HFFc6 (cell line): ENCODE data around the gene RAD51B. TPM values are rescaled to one million over a fixed set of nuclear protein-coding genes. Genes with fewer than 3 reads are reported as not detected.
"Not testable (repeated sequence)": the region's sequence is repeated elsewhere in the genome, so short reads cannot be mapped to it uniquely, and the experiment has no call there.

ENCODE experiments used
- DNase-seq: peaks from one replicate; pipeline ENCODE4 v3.0.0-alpha.2; 2018
- H3K27ac Mint-ChIP-seq: 2 replicates; pipeline ENCODE4 v1.8.0; 2020; ENCODE audit warnings: mild to moderate bottlenecking, mixed read lengths
- H3K27me3 Mint-ChIP-seq: 2 replicates; pipeline ENCODE4 v1.8.0; 2021; ENCODE audit warnings: mild to moderate bottlenecking, moderate library complexity, mixed read lengths; ENCODE audit not compliant: insufficient read depth
- H3K36me3 Mint-ChIP-seq: 2 replicates; pipeline ENCODE4 v1.8.0; 2021; ENCODE audit warnings: low read depth, mixed read lengths
- H3K4me1 Mint-ChIP-seq: 2 replicates; pipeline ENCODE4 v1.8.0; 2020; ENCODE audit warnings: low read depth, mixed read lengths
- H3K4me3 Mint-ChIP-seq: 2 replicates; pipeline ENCODE4 v1.8.0; 2020; ENCODE audit warnings: mild to moderate bottlenecking, moderate library complexity, mixed read lengths
- H3K9me3 Mint-ChIP-seq: 2 replicates; pipeline ENCODE4 v1.8.0; 2020; ENCODE audit warnings: mild to moderate bottlenecking, mixed read lengths
- CTCF ChIP-seq: fragments of 200-600 bp; sonication (generic); IDR thresholded peaks from 2 replicates; pipeline ENCODE4 v1.5.0; 2021; ENCODE audit warnings: antibody characterized with exemption, mild to moderate bottlenecking
- total RNA-seq, 6 experiments: library from RNA; stranded (reverse); fragmentation: NEBNext Ultra II Directional; extraction: Animal tissue kit (Norgen Biotek cat#: 25700); gene quantifications; 2 replicates in 1 of 6; 3 replicates in 5 of 6; pipeline ENCODE4 v1.2.3, GENCODE V29; 2021

The RAD51B gene
- total RNA-seq, 6 experiments from 2014 or later: 7.1 to 12.4 (median 9.6) TPM

- Mint-ChIP-seq H3K27me3 (no peaks in the 10 kb centered on the region), H3K4me1 (peaks cover 22% of the 10 kb centered on the region), H3K9me3 (no peaks in the 10 kb centered on the region), H3K36me3 (0 out of 2 replicates have a peak, but pooled peaks cover 8% of the 10 kb centered on the region), H3K27ac (no peak overlapping the region), H3K4me3 (no peak overlapping the region)
- DNase-seq: no peak
- no peak for TF ChIP-seq CTCF
Measured at GRCh38 chr14:68216079-68216478, 396.5 kb downstream of the RAD51B start.

- no peak for TF ChIP-seq CTCF
- no peak overlapping the region for H3K27ac Mint-ChIP-seq
- peaks cover 14% of the 10 kb centered on the region for H3K4me1 Mint-ChIP-seq
- H3K36me3 Mint-ChIP-seq: 0 out of 2 replicates have a peak, but pooled peaks cover 8% of the 10 kb centered on the region
- no peak overlapping the region for H3K4me3 Mint-ChIP-seq
- no peak for DNase-seq
- H3K9me3 Mint-ChIP-seq: no peaks in the 10 kb centered on the region
- H3K27me3 Mint-ChIP-seq: no peaks in the 10 kb centered on the region
Measured at GRCh38 chr14:68216957-68217356, 397.4 kb downstream of the RAD51B start.

GRCh38 chr14:68217791-68218340 lies 398.3 kb downstream of the RAD51B start:
- Mint-ChIP-seq H3K4me3 (no peak overlapping the region), H3K27ac (no peak overlapping the region), H3K9me3 (no peaks in the 10 kb centered on the region), H3K36me3 (0 out of 2 replicates have a peak, but pooled peaks cover 4% of the 10 kb centered on the region), H3K27me3 (no peaks in the 10 kb centered on the region), H3K4me1 (peaks cover 5% of the 10 kb centered on the region)
- TF ChIP-seq CTCF: no peak
- DNase-seq: no peak

GRCh38 chr14:68219407-68219806 lies 399.8 kb downstream of the RAD51B start:
- no peak for DNase-seq
- H3K27me3 Mint-ChIP-seq: no peaks in the 10 kb centered on the region
- no peak overlapping the region for H3K27ac Mint-ChIP-seq
- H3K4me3 Mint-ChIP-seq: no peak overlapping the region
- no peak for TF ChIP-seq CTCF
- H3K36me3 Mint-ChIP-seq: no peaks in the 10 kb centered on the region
- H3K9me3 Mint-ChIP-seq: no peaks in the 10 kb centered on the region
- H3K4me1 Mint-ChIP-seq: no peaks in the 10 kb centered on the region; the same call in 1 of the 2 replicates

- DNase-seq, H3K9me3 Mint-ChIP-seq, H3K4me1 Mint-ChIP-seq, H3K4me3 Mint-ChIP-seq, H3K27ac Mint-ChIP-seq, H3K36me3 Mint-ChIP-seq, H3K27me3 Mint-ChIP-seq: not testable (repeated sequence)
Measured at GRCh38 chr14:68221046-68221445, 401.5 kb downstream of the RAD51B start.

- H3K27me3 Mint-ChIP-seq: peaks cover 2% of the 10 kb centered on the region; the same call in 1 of the 2 replicates
- no peak for DNase-seq
- H3K4me1 Mint-ChIP-seq: no peaks in the 10 kb centered on the region; the same call in 1 of the 2 replicates
- no peak for TF ChIP-seq CTCF
- peaks cover 4% of the 10 kb centered on the region; the same call in 1 of the 2 replicates for H3K36me3 Mint-ChIP-seq
- H3K4me3 Mint-ChIP-seq: no peak overlapping the region
- no peak overlapping the region for H3K27ac Mint-ChIP-seq
- H3K9me3 Mint-ChIP-seq: no peaks in the 10 kb centered on the region
Measured at GRCh38 chr14:68222154-68222553, 402.6 kb downstream of the RAD51B start.
